ENCODE data around the gene ADRA2B. TPM values are rescaled to one million over a fixed set of nuclear protein-coding genes. Genes with fewer than 3 reads are reported as not detected.

ADRA2B gene
- total RNA-seq, 1 experiment from 2014 or later: 2.7 TPM

GRCh38 chr2:96118698-96119388 is 2.5 kb upstream of the ADRA2B start:
- Histone ChIP-seq H2BK12ac (ENCODE audit: insufficient read length, low read depth, low read length) (no peak overlapping the region), H4K20me1 (ENCODE audit: control insufficient read depth, insufficient read depth, insufficient read length) (no peaks in the 10 kb centered on the region), H3K27me3 (ENCODE audit: insufficient read depth, low read length) (no peaks in the 10 kb centered on the region; the same call in 1 of the 2 replicates), H3K9ac (ENCODE audit: extremely low read depth, insufficient read length, low read length) (no peak overlapping the region), H4K5ac (ENCODE audit: insufficient read length, low read depth, low read length) (no peak overlapping the region), H2BK120ac (ENCODE audit: low read depth, low read length, poor library complexity, severe bottlenecking) (no peak overlapping the region), H3K27ac (ENCODE audit: insufficient read length, low read depth, low read length) (no peak overlapping the region), H3K56ac (ENCODE audit: insufficient read length, low read depth, low read length) (no peak overlapping the region), H2BK15ac (ENCODE audit: low read depth, low read length) (no peak overlapping the region), H2BK20ac (ENCODE audit: low read depth, low read length, poor library complexity, severe bottlenecking) (no peak overlapping the region), H3K18ac (ENCODE audit: insufficient read length, low read depth, low read length) (no peak overlapping the region), H3T11ph (ENCODE audit: low read length) (no peak overlapping the region), H3K23ac (ENCODE audit: insufficient read length, low read depth, low read length) (no peak overlapping the region), H3K4me1 (ENCODE audit: insufficient read depth, low read length) (no peaks in the 10 kb centered on the region), H3K4me2 (ENCODE audit: insufficient read depth, insufficient read length, low read length) (no peak overlapping the region), H3K79me2 (ENCODE audit: insufficient read depth, low read length) (no peaks in the 10 kb centered on the region), H4K8ac (replicated peaks; ENCODE audit: insufficient read length, low read depth, low read length) (no peak overlapping the region), H3K14ac (ENCODE audit: insufficient read depth, low read length) (no peak overlapping the region), H3K23me2 (ENCODE audit: insufficient read length, low read depth, low read length, poor library complexity, severe bottlenecking) (peaks cover 9% of the 10 kb centered on the region), H3K9me3 (ENCODE audit: control insufficient read depth, low read depth, low read length) (no peaks in the 10 kb centered on the region), H2AFZ (ENCODE audit: low read length) (no peak overlapping the region), H2BK5ac (ENCODE audit: insufficient read length, low read length) (no peak overlapping the region), H2AK5ac (ENCODE audit: insufficient read length, low read length) (no peak overlapping the region), H3K79me1 (ENCODE audit: insufficient read depth, low read depth, low read length, poor library complexity, severe bottlenecking) (no peaks in the 10 kb centered on the region), H3K4ac (ENCODE audit: low read depth, low read length) (no peak overlapping the region), H4K91ac (ENCODE audit: insufficient read length, low read depth, low read length) (no peak overlapping the region)
- Mint-ChIP-seq H3K27me3 (ENCODE audit: low read depth) (peaks cover 70% of the 10 kb centered on the region), H3K9me3 (peaks cover 2 to 4% of the 10 kb centered on the region in 2 experiments; a peak in 2 of 5 replicates), H3K4me1 (peaks cover 19 to 30% of the 10 kb centered on the region in 2 experiments), H3K4me3 (no peak overlapping the region), H3K27ac (no peak overlapping the region), H3K36me3 (ENCODE audit: insufficient read depth in 1 of 3, low read depth in 3 of 3) (peaks cover 0 to 8% (median 8%) of the 10 kb centered on the region in 3 experiments; a peak in 3 of 7 replicates)
- WGBS (ENCODE audit: extremely low coverage, insufficient read length, low lambda C conversion rate): no CpG with 5 or more reads among the region's 13 CpGs
- DNase-seq: no peak
- TF ChIP-seq, protein P1, sequence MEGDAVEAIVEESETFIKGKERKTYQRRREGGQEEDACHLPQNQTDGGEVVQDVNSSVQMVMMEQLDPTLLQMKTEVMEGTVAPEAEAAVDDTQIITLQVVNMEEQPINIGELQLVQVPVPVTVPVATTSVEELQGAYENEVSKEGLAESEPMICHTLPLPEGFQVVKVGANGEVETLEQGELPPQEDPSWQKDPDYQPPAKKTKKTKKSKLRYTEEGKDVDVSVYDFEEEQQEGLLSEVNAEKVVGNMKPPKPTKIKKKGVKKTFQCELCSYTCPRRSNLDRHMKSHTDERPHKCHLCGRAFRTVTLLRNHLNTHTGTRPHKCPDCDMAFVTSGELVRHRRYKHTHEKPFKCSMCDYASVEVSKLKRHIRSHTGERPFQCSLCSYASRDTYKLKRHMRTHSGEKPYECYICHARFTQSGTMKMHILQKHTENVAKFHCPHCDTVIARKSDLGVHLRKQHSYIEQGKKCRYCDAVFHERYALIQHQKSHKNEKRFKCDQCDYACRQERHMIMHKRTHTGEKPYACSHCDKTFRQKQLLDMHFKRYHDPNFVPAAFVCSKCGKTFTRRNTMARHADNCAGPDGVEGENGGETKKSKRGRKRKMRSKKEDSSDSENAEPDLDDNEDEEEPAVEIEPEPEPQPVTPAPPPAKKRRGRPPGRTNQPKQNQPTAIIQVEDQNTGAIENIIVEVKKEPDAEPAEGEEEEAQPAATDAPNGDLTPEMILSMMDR (conservative IDR thresholded peaks at IDR 0.05): no peak

Data from H9 (cell line).